Measurements from ENCODE around the gene PSMG2. TPM values are rescaled to one million over a fixed set of nuclear protein-coding genes. Genes with fewer than 3 reads are reported as not detected.

Gene PSMG2
- polyA plus RNA-seq, 1 donor from 2014 or later, result 87.2 TPM

GRCh38 chr18:12721495-12722275 lies 18.8 kb downstream of the PSMG2 start:
- H3K36me3 ChIP-seq (ENCODE audit: insufficient read depth, low read length), result peaks cover 4% of the 10 kb centered on the region
- no peaks in the 10 kb centered on the region for H3K79me2 ChIP-seq (replicated peaks; ENCODE audit: insufficient read depth, low read length)
- no peak overlapping the region for H3K9ac ChIP-seq (ENCODE audit: low read length)

DNA sequence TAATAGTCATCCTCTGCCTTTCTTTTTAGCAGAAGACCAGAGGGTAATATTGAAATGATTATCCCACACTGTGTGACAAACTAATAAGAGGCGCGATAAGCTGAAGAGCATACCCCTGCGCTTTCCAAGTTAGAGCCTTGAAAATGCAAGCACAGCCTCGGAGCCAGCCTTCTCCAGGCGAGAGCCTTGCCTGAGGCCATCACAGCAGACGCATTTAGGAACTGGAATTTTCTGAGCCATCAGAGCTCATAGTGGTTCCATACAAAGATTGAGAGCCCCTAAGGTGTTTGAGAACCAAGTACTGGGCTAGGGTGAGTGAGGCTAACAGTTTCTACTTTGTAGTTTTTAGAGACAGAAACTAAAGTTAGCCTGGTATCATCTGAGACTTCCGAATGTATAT lies 19.9 kb downstream of the PSMG2 start:
- H2AFZ ChIP-seq (ENCODE audit: low read depth, low read length), result no peak overlapping the region
- no peaks in the 10 kb centered on the region for H3K9me2 ChIP-seq (ENCODE audit: insufficient read depth, low read length)
- no peaks in the 10 kb centered on the region for H3K27me3 ChIP-seq (ENCODE audit: insufficient read depth, low read depth, low read length)
- no peak overlapping the region for H3K4me2 ChIP-seq (ENCODE audit: low read length)
- no peak overlapping the region for H3K9ac ChIP-seq (ENCODE audit: low read length)
- peaks cover 4% of the 10 kb centered on the region for H3K36me3 ChIP-seq (ENCODE audit: insufficient read depth, low read length)
- no peak for TF ChIP-seq POLR2AphosphoS5 (IDR thresholded peaks at IDR 0.05)
- TF ChIP-seq, protein P1, sequence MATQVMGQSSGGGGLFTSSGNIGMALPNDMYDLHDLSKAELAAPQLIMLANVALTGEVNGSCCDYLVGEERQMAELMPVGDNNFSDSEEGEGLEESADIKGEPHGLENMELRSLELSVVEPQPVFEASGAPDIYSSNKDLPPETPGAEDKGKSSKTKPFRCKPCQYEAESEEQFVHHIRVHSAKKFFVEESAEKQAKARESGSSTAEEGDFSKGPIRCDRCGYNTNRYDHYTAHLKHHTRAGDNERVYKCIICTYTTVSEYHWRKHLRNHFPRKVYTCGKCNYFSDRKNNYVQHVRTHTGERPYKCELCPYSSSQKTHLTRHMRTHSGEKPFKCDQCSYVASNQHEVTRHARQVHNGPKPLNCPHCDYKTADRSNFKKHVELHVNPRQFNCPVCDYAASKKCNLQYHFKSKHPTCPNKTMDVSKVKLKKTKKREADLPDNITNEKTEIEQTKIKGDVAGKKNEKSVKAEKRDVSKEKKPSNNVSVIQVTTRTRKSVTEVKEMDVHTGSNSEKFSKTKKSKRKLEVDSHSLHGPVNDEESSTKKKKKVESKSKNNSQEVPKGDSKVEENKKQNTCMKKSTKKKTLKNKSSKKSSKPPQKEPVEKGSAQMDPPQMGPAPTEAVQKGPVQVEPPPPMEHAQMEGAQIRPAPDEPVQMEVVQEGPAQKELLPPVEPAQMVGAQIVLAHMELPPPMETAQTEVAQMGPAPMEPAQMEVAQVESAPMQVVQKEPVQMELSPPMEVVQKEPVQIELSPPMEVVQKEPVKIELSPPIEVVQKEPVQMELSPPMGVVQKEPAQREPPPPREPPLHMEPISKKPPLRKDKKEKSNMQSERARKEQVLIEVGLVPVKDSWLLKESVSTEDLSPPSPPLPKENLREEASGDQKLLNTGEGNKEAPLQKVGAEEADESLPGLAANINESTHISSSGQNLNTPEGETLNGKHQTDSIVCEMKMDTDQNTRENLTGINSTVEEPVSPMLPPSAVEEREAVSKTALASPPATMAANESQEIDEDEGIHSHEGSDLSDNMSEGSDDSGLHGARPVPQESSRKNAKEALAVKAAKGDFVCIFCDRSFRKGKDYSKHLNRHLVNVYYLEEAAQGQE (IDR thresholded peaks at IDR 0.05; ENCODE audit: borderline replicate concordance), result no peak
- no peak for TF ChIP-seq CTCF (IDR thresholded peaks at IDR 0.05; ENCODE audit: poor library complexity, severe bottlenecking)
- no peak for TF ChIP-seq TAF1 (IDR thresholded peaks at IDR 0.05; ENCODE audit: low read depth)
- TF ChIP-seq MXI1 (conservative IDR thresholded peaks at IDR 0.05; ENCODE audit: poor library complexity, severe bottlenecking), result no peak
- no peak for TF ChIP-seq RAD21 (conservative IDR thresholded peaks at IDR 0.05)
- TF ChIP-seq EP300 (conservative IDR thresholded peaks at IDR 0.05; ENCODE audit: poor library complexity, severe bottlenecking), result no peak
- no peak overlapping the region for H3K4me3 ChIP-seq (ENCODE audit: low read length)
- H4K20me1 ChIP-seq (ENCODE audit: insufficient read depth), result no peaks in the 10 kb centered on the region
- no peaks in the 10 kb centered on the region for H3K79me2 ChIP-seq (replicated peaks; ENCODE audit: insufficient read depth, low read length)
- no peaks in the 10 kb centered on the region for H3K9me3 ChIP-seq (ENCODE audit: low read length)
- no peaks in the 10 kb centered on the region for H3F3A ChIP-seq (ENCODE audit: insufficient read depth, low read length, poor library complexity, severe bottlenecking)
- no peak overlapping the region for H3K27ac ChIP-seq (ENCODE audit: low read length)

More at GRCh38 chr18:12721495-12722275, 18.8 kb downstream of the PSMG2 start:
- Histone ChIP-seq H3K27ac (ENCODE audit: low read length) (no peak overlapping the region), H2AFZ (ENCODE audit: low read depth, low read length) (no peak overlapping the region), H3K27me3 (ENCODE audit: insufficient read depth, low read depth, low read length) (no peaks in the 10 kb centered on the region), H3K4me3 (ENCODE audit: low read length) (no peak overlapping the region), H3K4me2 (ENCODE audit: low read length) (no peak overlapping the region), H3F3A (ENCODE audit: insufficient read depth, low read length, poor library complexity, severe bottlenecking) (no peaks in the 10 kb centered on the region), H3K9me3 (ENCODE audit: low read length) (no peaks in the 10 kb centered on the region), H3K9me2 (ENCODE audit: insufficient read depth, low read length) (no peaks in the 10 kb centered on the region), H4K20me1 (ENCODE audit: insufficient read depth) (no peaks in the 10 kb centered on the region)
- TF ChIP-seq CTCF (IDR thresholded peaks at IDR 0.05; ENCODE audit: poor library complexity, severe bottlenecking) (no peak), EP300 (conservative IDR thresholded peaks at IDR 0.05; ENCODE audit: poor library complexity, severe bottlenecking) (no peak), TAF1 (IDR thresholded peaks at IDR 0.05; ENCODE audit: low read depth) (no peak), POLR2AphosphoS5 (IDR thresholded peaks at IDR 0.05) (no peak), SMC3 (conservative IDR thresholded peaks at IDR 0.05; ENCODE audit: poor library complexity) (no peak)

Data from neural cell (in vitro differentiated cells).